Activated T-cell treated with anti-CD3 and anti-CD28 coated beads for 4 hours (primary cell): ENCODE measurements around the gene HOXC10.

Source experiments
- DNase-seq: peaks from one replicate; pipeline ENCODE4 v3.0.0-alpha.2; 2020

Gene HOXC10

DNA sequence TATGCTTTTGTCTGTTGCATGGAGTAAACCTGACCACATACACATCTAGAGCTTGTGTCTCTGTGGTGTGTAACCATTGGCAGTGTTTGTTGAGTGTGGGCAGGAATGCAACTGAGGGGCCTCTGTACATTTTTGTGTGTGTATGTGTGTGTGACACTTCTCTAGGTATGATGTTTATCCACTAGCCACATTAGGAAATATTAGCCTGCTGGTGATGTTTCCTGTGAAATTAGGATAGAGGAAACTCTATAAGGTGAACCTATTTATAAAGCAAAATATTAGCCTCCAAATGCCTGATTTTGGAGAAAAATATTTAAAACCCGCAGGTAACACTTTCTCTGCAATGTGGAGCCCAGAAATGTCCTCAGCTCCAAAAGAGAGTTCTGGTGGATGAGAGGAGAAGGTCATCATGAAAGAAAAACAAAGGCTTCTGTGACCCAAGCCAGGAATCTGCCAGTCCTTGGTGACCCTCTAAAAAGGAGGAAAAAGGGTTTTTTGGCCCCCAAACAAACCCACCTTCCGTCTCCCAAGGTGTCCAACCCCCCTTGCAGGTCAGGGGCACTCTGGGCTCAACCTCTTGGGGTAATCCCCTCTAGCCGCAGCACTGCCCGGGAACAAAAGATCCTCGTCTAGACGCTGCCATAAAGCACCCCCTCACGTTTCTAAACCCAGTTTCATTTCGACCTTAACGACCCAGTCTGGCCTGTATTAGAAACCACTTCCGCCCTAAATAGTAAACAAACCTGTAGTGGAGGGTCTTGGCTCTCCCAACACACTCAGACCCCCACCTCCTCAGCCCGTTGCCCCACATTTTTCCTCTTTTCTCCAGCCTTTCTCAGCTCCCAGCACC lies 7.1 kb upstream of the HOXC10 start:
- no peak for DNase-seq

DNA sequence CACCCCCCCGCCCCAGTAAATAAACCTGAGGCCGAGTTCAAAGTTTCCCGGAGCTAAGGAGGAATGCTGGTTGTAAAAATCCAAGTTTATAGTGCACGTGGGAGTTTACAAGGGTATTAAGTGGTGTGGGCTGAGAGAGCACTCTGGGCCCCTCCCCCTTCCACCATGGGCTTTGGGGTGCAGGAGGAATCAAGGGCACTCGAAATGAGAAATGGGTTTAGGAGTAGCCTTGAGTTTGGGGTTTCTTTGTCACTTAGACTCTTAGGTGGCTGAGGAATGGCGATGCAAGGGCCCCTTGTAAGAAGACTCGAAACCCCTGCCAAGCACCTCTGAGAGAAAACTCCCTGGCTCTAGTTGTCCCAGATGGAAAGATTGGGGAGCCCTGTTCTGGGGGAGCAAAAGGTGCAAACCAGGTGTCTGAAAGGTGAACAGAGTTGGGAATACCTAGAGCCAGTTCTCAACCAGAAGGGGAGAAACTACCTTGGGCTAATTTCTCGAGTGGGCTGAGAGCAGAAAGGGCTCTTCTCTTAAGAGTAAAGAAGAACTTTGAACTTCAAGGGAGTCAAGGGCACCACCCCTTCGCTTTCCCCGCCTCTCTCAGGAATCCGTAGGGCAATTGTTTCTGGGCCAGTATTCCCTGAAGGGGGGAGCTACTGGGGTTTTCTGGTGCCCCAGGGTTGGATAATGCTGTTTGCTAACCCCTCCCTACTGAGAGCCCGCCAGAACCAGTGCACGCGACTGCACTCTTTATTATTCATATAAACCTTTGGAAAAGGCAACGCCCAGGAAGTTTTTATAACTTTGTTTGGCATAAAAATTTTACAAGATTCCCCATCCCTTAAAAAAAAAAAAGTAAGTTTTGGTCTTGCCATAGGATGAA lies 6.2 kb upstream of the HOXC10 start:
- no peak for DNase-seq

DNA sequence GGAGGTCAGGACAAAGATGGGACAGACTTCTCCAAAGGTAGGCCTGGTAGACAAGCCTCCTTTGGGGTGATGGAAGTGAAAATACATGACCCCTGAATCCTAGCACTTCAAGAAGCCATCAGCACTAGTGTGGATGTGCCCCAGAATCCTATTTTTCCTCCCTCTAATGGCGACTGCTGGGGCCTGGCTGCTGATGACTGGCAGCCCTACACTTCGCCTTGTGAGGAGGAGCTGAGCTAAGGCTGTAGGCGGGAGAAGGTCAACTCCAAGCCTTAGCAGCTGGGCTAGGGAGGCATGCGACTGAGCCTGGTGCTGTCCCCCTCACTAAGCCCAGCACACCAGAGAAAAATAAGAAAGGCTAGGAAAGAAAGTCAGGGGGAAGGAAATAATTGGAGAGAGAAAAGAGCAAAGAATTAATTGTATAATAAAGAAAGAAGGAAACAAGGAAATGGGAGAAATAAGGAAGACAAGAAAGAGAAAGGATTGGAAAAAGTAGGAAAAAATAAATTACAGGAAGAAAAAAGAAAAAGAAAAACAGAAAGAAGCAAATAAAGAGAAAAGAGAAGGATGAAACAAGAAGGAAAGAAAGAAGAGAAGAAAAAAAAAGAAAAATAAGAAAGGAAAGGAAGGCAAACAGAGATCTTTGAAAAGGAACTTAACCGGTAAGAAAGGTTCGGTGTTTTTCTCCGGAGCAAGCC lies 4.7 kb upstream of the HOXC10 start:
- DNase-seq = no peak

DNA sequence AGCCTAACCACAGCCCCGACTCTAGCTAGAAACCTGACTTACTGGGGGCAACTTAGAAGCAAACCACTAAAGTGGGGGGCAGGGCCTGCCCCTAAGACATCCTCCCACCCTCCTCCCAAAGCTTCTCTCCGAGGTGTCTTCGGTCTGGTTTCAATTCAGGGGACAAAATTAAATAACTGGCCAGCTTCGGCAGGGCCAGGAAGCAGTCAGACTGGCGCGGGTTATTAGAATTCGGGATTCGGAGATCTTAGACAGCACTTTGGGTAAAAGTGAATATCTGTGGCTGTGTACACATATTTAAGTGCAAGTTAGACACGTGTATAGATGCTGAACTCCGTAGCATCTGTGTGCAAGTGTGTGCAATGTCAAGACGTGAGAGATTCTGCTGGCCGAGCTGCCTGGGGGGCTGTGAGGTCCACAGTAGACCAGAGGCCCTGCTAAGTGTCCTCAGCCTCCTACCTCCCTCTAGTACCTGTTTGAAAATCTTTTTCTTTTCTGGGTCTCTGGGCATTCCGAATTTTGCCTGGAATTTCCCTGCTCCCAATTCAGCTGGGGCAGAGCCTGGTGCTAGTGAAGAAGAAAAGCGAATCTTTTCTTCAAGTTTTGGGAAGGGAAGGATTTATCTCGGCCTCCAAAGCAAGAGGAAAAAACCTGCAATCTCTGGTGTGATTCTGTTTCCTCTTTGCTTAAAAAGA lies 4.0 kb upstream of the HOXC10 start:
- DNase-seq = no peak

DNA sequence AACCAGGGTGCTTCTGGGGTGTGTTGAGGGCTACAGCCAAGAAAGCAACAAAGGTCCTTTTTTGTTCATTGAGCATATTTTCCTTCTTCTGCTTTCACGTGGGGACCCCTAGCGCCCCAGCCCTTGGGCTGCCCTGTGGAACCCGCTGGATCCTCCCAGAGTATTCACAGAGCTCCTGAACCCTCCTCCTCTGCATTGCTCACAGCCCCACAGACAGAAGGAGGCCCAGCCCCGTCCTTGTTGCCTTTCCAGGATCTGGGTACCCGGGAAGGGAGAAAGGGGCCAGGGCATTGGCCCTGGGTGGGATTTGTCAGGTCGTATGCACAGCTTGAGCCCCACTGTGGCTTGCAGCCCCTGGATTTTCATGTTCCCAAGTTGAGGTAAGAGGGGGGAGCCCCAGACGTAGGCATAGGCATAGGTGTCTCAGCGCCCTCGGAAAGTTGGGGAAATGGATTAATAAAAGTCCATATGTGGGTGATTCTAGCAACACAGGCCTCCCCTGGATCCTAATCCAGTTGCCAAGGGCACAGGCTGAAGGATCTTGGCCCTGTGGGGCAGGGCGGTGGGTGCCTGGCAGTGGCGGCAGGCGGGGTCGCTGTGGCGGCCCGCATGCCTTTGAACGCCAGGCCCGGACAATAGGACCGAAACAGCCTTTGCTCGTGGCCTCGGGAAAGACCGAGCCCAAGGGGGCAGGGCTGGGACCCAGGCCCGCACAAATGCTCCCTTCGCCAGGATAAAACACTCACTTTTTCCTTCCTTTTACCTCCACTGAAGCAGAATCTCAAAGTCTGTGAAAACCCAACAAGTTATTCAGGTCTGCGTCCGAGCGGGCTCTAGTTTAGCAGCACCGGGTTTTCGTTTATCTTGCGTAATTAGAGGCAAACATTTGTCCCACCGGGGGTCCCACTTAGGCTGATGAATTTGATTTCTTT lies 3.0 kb upstream of the HOXC10 start:
- DNase-seq = no peak

DNA sequence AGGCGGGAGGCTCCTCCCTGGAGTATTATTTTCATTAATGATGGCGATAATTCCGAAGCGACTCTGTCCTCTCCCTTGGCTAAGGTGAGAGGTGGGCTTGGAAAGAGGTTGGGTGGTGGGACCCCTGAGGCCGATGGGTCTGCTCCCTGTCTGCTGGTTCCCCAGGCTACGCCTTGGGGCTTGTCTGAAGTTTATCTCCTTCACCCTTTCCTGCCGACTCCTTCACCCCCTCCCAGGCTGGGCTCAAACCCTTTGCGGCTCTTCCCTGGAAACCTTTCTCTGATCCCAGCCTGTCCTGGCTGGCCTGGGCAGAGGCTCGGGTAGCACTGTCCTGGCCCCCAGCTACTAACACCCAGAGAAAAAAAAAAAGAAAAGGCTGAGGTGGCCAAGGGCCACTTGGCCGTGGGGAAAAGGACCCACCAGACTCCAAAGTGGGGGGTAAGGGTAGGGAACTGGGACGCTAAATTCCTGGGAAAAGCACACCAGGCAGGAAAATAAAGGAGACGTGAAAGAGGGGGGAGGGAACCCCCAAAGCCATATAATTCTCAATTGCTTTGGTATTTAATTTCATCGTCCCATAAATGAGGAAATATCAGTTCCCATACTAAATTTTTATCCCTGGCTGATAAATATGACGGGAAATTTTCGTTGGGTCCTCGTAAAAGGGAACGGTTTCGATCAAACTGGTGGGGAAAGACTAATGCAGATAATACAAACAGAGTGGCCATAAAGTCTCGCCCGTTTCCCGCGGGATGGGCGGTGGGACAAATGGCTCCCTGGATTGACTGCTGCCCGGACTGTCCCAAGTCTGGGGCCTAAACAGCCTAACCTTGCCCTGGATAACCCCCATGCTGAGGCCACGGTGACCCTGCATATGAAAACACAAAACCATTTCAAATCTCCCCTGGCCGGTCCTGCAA lies 2.0 kb upstream of the HOXC10 start:
- DNase-seq = no peak

DNA sequence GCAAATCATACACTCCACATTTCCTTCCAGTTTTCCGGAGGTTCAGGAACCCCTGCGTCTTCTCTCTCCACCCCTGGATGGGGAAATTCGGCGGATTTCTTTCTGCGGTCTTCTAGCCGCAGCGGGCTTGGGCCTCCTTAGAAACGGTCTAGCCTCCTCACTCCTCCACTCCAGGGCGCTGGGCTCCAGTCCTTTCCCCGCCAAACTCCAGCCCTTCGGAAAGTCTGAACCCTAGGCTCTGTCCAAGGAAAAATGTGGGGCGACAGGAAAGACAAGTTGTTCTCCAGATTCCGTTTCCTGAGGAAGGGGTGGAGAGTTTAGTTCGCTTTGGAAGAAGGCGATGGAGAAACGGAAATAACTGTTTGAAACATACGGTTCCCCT lies 1.4 kb upstream of the HOXC10 start:
- no peak for DNase-seq

DNA sequence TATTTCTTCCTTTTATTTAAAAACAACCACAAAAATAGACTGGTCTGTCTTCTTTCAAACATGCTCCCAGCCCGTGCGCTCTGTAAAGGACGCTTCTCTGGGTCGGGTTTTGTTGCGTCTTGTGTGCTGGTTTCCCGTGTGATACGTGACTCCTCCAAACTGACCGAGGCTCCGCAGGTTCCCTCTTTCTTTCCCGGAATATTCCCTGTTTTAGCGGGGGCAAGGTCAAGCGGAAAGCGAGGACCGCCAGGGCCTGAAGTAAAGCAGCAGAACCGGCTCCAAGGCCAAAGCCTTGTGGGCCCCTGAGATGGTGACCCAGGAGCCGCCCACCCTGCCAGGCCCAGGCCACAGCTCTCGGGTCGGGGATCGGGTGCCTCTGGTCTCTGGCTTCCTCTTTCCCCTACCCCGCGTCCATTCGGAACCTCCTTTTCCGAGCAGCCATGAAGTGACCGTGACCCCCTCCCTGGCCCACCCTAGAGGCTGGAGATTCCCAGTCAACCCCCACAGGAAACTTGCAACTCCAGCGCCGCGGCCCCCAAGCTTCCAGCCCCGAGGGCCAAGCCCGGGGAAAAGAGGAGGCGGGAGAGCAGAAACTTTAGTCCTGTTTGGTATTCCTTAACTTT lies 885 bp upstream of the HOXC10 start:
- DNase-seq = no peak

DNA sequence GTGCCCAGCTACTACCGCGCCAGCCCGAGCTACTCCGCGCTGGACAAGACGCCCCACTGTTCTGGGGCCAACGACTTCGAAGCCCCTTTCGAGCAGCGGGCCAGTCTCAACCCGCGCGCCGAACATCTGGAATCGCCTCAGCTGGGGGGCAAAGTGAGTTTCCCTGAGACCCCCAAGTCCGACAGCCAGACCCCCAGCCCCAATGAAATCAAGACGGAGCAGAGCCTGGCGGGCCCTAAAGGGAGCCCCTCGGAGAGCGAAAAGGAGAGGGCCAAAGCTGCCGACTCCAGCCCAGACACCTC lies 697 bp downstream of the HOXC10 start:
- DNase-seq = no peak

DNA sequence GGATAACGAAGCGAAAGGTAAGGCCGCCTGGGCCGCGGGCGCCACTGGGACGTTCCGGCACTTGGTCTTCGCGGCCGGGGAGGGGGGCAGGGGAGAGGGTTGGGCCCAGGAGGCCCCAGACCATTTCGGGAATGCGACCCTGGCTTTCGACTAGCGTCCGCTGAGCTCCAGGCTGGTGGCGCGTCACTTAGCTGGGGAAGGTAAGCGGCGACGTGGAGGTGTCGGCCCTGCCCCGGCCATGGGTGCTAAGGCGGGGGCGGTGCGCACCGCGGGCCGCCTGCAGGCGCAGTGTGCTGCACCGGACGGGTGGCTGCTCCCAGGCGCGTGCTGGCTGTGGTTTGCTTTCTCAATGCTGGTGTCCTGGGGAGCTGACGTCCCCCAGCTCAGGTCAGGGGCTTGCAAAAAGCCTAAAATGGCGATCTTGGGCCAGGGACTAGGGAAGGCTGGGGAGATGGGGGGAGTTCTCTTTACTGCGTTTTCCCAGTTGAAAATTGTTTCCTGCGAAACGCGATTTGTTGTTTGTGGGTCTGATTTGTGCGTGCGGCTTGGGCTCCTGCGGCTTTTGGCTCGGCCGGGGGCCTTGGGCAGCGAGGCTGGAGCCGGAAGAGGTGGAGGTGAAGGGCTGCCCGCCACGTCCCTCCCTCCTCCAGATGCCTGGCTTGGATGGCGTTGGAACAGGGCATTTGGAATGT lies 1.2 kb downstream of the HOXC10 start:
- no peak for DNase-seq

DNA sequence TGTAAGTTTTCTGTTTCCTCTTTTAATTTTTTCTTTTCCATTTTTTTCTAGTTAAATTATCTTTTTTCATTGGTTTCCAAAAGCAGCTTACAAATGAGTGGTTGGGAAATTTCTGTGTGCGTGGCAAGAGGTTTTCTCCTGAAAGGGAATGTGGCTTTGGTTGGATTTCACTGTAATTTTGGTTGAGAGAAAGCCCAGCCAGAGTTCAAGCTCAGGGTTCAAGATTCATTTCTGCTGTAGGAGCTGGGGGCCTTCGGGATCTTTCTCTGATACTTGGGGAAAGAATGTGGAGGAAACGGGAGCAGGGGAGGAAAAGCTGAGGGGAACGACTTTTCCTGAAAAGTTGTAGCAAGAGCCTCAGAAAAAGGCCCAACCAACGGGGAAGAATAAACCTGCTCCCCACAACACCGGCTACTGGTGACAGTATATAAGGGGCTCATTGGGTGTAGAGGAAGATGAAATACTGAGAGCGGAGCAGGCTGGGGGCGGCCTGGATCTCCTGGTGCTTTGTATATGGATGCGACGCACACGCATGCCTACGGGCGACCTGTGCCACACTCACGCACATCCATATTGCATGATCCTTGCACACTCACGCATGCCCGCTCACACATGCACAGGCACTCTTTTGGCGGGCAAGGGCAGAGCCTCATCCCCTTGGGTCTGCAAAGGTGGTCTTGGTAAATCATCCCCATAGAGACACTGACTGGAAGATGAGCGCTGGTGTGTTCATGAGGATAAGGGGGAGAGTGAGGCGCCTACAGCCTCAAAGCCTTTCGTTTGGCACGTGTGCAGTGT lies 1.9 kb downstream of the HOXC10 start:
- DNase-seq = no peak

DNA sequence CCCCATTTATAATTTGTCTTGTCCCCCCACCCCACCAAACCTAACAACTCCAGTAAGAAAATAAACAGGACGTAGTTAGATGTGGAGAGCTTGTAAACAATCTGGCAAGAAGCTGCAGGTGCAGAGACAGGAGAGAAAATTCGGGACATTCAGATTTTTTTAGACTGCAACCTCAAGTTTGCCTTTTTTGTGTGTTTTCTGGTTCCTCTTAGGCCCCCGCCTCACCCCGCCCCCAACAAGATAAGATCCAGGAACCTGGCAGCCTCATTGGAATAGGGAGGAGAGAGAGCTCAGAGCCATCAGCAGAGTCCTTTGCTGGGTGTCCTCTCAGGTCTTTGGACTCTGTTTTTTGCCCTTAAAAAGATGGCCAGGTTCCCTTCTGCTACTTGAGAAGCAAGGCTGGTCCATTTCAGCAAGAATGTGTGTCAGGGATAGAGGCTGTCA lies 2.9 kb downstream of the HOXC10 start:
- no peak for DNase-seq

DNA sequence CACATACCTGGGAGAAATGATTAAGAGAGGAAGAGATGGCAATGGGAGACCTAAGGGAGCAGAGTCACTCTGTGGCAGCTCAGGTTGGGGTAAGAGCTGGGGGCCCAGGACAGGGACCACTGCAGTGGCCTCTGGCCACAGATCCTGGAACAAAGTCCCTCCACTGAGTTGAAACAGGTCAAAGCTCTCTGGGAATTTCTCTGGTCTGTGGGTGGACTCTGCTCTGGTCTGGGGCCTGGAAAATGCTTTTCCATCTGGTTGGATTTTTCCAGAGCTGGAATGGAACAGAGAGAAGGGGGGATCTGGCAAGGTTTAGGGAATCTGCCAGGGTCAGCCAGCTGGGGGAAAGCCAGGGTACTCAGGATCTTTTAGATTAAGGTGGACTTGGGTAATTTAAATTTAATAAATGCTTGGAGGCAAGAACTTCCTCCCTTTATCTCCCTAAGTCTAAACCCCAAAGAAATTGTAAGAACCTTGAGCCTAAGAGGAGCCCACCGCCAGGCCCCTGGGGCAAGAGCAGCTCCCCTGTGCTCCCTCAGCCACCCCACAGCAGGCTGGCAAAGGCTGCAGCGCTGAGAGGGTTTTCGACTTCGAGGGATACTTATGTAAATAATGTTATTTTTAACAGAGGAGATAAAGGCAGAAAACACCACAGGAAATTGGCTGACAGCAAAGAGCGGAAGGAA lies 3.7 kb downstream of the HOXC10 start:
- DNase-seq = no peak

DNA sequence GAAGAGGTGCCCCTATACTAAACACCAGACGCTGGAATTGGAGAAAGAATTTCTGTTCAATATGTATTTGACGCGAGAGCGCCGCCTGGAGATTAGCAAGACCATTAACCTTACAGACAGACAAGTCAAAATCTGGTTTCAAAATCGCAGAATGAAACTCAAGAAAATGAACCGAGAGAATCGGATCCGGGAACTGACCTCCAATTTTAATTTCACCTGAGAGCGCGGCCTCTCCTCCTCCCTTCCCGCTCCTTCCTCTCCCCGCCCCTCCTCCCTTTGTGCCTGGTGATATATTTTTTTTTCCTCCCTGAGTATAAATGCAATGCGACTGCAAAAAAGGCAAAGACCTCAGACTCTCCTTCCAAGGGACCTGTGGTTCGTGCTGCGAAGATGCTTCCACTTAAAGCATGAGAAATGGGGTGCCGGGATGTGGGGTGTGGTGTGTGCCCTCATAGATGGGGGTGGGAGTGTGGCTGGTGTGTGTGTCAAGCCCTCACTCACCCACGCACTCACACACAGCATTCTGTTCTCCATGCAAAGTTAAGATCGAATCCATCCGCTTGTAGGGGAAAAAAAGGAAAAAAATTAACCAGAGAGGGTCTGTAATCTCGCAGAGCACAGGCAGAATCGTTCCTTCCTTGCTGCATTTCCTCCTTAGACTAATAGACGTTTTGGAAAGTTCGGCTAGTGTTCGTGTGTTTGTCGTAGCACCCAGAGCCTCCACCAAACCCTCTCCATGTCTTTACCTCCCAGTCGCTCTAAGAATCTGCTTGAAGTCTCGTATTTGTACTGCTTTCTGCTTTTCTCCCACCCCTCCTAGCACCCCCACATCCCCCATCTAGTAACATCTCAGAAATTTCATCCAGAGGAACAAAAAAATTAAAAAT lies 4.5 kb downstream of the HOXC10 start:
- no peak for DNase-seq

DNA sequence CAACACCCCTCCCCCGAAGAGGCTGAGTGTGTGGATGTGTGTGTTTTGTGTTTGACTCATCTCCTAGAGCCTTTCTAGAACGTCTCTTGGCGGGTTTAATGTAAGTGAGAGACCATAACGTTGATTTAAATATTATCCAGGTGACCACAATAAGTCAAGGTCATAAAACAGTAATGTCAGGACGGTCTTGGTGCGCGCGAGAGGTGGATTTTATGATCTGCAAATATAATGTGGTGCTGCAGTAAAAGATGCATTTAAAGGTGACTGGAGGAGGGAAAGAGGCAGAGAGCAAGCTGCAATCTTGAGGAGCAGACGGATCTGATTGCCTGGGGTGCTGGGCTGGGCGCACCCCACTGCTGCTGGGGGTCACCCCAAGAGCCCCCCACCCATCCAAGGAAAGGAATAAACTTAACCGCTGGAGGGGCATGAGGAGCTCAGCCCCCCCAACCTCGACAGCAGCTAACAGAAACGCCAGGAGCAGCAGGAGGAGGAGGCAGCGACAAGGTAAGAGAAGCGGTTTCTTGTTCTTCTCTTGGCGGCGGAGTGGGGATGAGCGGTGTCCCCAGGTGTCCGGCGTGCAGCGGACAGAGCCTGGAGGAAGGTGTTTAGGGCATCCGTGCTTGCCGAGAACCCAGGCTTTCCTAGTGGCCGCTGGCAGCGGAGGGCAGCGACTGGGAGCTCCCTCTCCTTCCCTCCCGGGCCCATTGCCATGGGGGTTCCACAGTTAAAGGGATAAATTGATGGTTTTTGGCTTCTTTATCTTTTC lies 5.5 kb downstream of the HOXC10 start:
- no peak for DNase-seq

DNA sequence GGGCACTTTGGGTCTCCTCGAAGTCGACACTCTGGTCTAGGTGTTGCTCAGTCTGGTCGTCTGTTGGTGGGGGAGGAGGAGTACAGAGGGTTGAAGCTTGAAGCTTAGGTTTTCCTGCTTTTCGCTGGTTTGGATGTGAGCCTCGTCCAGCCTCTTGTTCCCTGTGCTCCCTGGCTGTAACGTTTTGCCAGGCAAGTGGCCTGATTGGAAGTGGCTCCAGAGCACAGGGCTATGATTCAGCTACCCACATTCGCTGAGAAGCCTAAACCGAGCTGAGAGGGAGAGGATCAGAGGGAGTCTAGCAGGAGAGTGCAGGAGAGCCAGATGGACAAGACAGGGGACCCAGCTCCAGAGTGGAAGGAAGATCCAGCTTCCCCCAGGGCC lies 6.1 kb downstream of the HOXC10 start:
- no peak for DNase-seq
